Thyroid gland (tissue), 4 donors: ENCODE results near the gene GPBP1. TPM values are rescaled to one million over a fixed set of nuclear protein-coding genes. Genes with fewer than 3 reads are reported as not detected.

Experiments used
- DNase-seq, 2 donors: peaks; one replicate each; pipeline ENCODE4 v3.0.0-alpha.2; 2019
- H3K27ac ChIP-seq, 3 donors: fragments of 200-600 bp; sonication (generic); 1 replicate in 2 of 3; 2 replicates in 1 of 3; pipeline ENCODE4 v1.5.1; 2016 to 2019; ENCODE audit warnings: mild to moderate bottlenecking in 1 of 3, moderate library complexity in 1 of 3
- H3K27me3 ChIP-seq: fragments of 200-600 bp; sonication (generic); one replicate; pipeline ENCODE4 v1.5.1; 2019
- H3K36me3 ChIP-seq, 2 donors: fragments of 200-600 bp; sonication (generic); one replicate each; pipeline ENCODE4 v1.5.1; 2016 to 2019
- H3K4me1 ChIP-seq, 2 donors: fragments of 200-600 bp; sonication (generic); one replicate each; pipeline ENCODE4 v1.5.1; 2017 to 2019
- H3K4me3 ChIP-seq, 3 donors: fragments of 200-600 bp; sonication (generic); replicated peaks in 1 of 3; 1 replicate in 2 of 3; 2 replicates in 1 of 3; pipeline ENCODE4 v1.5.1; 2016; ENCODE audit warnings: mild to moderate bottlenecking in 1 of 3
- H3K9me3 ChIP-seq: fragments of 200-600 bp; sonication (generic); one replicate; pipeline ENCODE4 v1.5.1; 2017
- POLR2A ChIP-seq, 2 donors: fragments of 450-650 bp; IDR thresholded peaks; one replicate each; pipeline ENCODE4 v1.6.1; 2017; ENCODE audit warnings: antibody characterized with exemption in 2 of 2, mild to moderate bottlenecking in 2 of 2, moderate library complexity in 1 of 2
- WGBS, 2 donors: methylation state at CpG; one replicate each; pipeline ENCODE4 v1.1.5; 2017; 5-methylcytosine and 5-hydroxymethylcytosine counted together
- intact Hi-C: fragments of 100-400 bp; cut with DNase I; formaldehyde crosslinking; loops from one replicate; pipeline ENCODE4 v1.15.1; 2023
- total RNA-seq, 4 donors: library from RNA; depleted of rRNA; stranded (reverse); fragments of >200 nt; gene quantifications; one replicate each; pipeline ENCODE4 v1.2.3, GENCODE V29; 2016
- TF ChIP-seq, protein P1 (sequence below), 6 experiments: fragments of 200-600 bp in 3 of 6; fragments of 450-650 bp in 3 of 6; sonication (generic) in 3 of 6; IDR thresholded peaks; one replicate each; pipeline ENCODE4 v1.5.1; 2016 to 2019; ENCODE audit warnings: antibody characterized with exemption in 6 of 6, mild to moderate bottlenecking in 2 of 6, inconsistent platforms in 1 of 6, moderate library complexity in 1 of 6

GPBP1 gene
- total RNA-seq, 4 donors from 2014 or later: 89.4 to 109 (median 99.4) TPM

GRCh38 chr5:57232293-57233033, 58.6 kb downstream of the GPBP1 start:
- no peak overlapping the region for H3K4me3 ChIP-seq
- TF ChIP-seq POLR2A (IDR thresholded peaks at IDR 0.05): no peak
- TF ChIP-seq, protein P1, sequence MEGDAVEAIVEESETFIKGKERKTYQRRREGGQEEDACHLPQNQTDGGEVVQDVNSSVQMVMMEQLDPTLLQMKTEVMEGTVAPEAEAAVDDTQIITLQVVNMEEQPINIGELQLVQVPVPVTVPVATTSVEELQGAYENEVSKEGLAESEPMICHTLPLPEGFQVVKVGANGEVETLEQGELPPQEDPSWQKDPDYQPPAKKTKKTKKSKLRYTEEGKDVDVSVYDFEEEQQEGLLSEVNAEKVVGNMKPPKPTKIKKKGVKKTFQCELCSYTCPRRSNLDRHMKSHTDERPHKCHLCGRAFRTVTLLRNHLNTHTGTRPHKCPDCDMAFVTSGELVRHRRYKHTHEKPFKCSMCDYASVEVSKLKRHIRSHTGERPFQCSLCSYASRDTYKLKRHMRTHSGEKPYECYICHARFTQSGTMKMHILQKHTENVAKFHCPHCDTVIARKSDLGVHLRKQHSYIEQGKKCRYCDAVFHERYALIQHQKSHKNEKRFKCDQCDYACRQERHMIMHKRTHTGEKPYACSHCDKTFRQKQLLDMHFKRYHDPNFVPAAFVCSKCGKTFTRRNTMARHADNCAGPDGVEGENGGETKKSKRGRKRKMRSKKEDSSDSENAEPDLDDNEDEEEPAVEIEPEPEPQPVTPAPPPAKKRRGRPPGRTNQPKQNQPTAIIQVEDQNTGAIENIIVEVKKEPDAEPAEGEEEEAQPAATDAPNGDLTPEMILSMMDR (IDR thresholded peaks at IDR 0.05): no peak
- no peaks in the 10 kb centered on the region for H3K27me3 ChIP-seq
- no peak for DNase-seq
- H3K9me3 ChIP-seq: no peaks in the 10 kb centered on the region
- intact Hi-C loops: no loop called here
- WGBS, 2 donors: 97 to 99% methylated on average over 6 of the region's 6 CpGs
- no peak overlapping the region for H3K27ac ChIP-seq
- H3K4me1 ChIP-seq: no peaks in the 10 kb centered on the region
- H3K36me3 ChIP-seq: peaks cover 4 to 22% of the 10 kb centered on the region in 2 donors

DNA sequence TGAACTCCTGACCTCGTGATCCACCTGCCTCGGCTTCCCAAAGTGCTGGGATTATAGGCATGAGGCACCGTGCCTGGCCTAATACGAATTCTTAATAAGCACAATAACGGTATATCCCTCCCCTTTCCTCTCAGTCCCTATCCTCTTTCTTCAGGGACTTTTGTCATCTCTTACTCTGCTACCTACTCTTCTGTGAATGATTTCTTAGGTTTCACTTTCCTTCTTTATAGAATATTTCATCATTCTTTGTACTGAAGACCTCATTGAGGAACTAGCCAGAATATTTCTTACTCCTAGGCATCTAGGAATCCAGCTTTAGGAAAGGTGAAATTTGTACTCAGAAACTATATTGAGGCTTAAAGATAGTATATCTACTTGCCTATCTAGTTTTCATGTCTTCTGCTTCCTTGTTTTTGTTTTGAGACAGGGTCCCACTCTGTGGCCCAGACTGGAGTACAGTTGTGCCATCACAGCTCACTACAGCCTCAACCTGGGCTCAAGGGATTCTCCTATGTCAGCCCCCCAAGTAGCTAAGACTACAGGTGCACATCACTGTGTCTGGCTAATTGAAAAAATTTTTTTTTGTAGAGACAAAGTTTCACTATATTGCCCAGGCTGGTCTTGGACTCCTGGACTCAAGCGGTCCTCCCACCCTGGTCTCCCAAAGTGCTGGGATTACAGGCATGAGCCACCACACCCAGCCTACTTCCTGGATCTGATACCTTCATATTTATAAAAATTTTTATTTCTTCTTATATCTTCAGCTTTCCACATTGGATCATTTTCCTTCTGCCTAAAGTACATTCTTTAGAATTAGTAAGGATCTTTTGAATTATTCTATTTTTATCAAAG, 69.7 kb downstream of the GPBP1 start:
- peaks cover 12 to 13% of the 10 kb centered on the region in 2 donors for H3K36me3 ChIP-seq
- no peak overlapping the region for H3K4me3 ChIP-seq
- 97 to 98% methylated on average over 6 of the region's 6 CpGs for WGBS, 2 donors
- H3K4me1 ChIP-seq: no peaks in the 10 kb centered on the region
- intact Hi-C loops: no loop called here
- no peaks in the 10 kb centered on the region for H3K27me3 ChIP-seq
- no peak for DNase-seq
- H3K9me3 ChIP-seq: no peaks in the 10 kb centered on the region
- TF ChIP-seq, protein P1 (IDR thresholded peaks at IDR 0.05): no peak
- no peak for TF ChIP-seq POLR2A (IDR thresholded peaks at IDR 0.05)
- no peak overlapping the region for H3K27ac ChIP-seq

DNA sequence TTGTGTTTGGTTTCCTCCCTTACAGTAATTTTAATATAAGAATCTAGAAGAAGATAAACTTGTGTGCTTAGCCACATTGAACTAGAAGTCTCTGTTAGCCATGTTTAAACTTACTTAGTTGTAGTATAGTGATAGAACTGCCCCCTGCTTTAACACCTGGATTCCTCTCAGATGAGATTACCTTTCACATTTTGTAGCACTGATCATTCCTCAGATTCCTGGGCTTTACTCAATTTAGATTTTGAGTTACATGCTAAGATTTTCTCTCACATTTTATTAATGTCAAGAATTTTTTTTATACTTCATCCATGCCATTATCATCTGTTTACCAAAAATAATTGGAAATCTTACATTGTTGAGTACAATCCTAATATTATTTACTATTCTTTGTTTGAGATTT, 70.5 kb downstream of the GPBP1 start:
- no peak for DNase-seq
- no peaks in the 10 kb centered on the region for H3K4me1 ChIP-seq
- peaks cover 13 to 17% of the 10 kb centered on the region in 2 donors for H3K36me3 ChIP-seq
- no peaks in the 10 kb centered on the region for H3K27me3 ChIP-seq
- TF ChIP-seq, protein P1 (IDR thresholded peaks at IDR 0.05): no peak
- TF ChIP-seq POLR2A (IDR thresholded peaks at IDR 0.05): no peak
- H3K9me3 ChIP-seq: no peaks in the 10 kb centered on the region
- no peak overlapping the region for H3K4me3 ChIP-seq
- H3K27ac ChIP-seq: no peak overlapping the region
- intact Hi-C loops: no loop called here

DNA sequence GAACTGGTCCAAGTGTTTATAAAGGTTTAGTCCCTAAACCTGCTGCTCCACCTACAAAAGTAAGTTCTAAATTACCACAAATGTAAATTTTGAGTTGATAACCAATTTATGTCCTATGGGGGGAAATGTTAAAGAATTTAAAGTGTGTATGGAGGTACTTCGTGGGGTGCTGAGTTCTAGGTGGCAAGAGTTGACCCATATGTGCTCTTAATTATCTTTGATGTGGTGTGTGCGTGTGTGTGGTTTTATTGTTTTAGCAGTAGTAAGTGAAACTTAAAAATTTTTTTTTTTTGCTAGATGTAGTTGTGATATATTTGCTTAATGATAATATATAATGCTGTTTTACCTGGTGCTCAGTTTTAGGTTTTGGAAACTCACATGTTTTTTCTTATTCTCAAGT, 72.6 kb downstream of the GPBP1 start:
- Histone ChIP-seq H3K27me3 (no peaks in the 10 kb centered on the region), H3K27ac (no peak overlapping the region), H3K9me3 (no peaks in the 10 kb centered on the region), H3K4me1 (no peaks in the 10 kb centered on the region), H3K36me3 (peaks cover 24 to 26% of the 10 kb centered on the region in 2 donors), H3K4me3 (no peak overlapping the region)
- no peak for TF ChIP-seq POLR2A (IDR thresholded peaks at IDR 0.05)
- TF ChIP-seq, protein P1 (IDR thresholded peaks at IDR 0.05): no peak
- intact Hi-C loops: no loop called here
- no peak for DNase-seq
- 95 to 98% methylated on average over 2 of the region's 2 CpGs for WGBS, 2 donors

DNA sequence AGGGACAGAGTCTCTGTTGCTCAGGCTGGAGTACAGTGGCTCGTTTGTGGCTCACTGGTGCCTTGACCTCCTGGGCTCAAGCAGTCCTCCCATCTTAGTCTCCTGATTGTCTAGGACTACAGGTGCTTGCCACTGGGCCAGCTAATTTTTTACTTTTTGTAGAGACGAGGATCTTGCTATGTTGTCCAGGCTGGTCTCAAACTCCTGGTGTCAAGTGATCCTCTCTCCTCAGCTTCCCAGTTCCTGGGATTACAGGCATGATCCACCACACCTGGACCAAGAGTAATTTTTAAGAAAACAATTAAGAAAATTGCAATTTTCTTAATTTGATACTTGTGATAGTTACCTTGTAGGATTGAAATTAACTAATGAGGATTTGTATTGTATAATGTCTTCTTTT, 73.9 kb downstream of the GPBP1 start:
- intact Hi-C loops: no loop called here

More for the DNA sequence above, 73.9 kb downstream of the GPBP1 start:
- Histone ChIP-seq H3K27me3 (no peaks in the 10 kb centered on the region), H3K4me1 (no peaks in the 10 kb centered on the region), H3K27ac (no peak overlapping the region), H3K4me3 (no peak overlapping the region), H3K9me3 (no peaks in the 10 kb centered on the region), H3K36me3 (peaks cover 24 to 34% of the 10 kb centered on the region in 2 donors)
- DNase-seq: no peak
- whole genome bisulfite sequencing, 2 donors: 94 to 96% methylated on average over 2 of the region's 2 CpGs
- no peak for TF ChIP-seq POLR2A (IDR thresholded peaks at IDR 0.05)
- TF ChIP-seq, protein P1 (IDR thresholded peaks at IDR 0.05): no peak
